ENCODE data around the gene FAM98C.
"Not testable (repeated sequence)": the region's sequence is repeated elsewhere in the genome, so short reads cannot be mapped to it uniquely, and the experiment has no call there.

The FAM98C gene

DNA sequence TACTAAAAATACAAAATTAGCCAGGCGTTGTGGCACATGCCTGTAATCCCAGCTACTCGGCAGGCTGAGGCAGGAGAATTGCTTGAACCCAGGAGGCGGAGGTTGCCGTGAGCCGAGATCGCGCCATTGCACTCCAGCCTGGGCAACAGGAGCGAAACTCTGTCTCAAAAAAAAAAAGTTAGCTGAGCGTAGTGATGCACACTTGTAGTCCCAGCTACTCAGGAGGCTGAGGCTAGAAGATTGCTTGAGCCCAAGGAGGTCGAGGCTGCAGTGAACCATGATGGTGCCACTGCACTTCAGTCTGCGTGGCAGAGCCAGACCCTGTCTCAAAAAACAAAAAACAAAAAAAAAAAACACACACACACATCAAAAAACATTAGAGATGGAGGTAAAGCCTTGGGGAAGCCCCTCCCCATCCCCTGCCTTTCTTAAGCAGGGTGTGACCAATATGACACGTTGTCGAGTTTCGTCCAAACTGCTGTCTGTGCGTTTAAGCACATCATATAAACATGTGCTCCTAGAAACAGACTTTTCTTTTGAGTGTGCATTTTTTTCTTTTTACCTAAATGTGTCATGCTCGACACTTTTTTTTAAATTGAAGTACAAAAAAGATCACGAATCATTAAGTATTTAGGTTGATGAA lies 24.3 kb downstream of the FAM98C start:
- DNase-seq (ENCODE audit: low spot score), result not testable (repeated sequence)

DNA sequence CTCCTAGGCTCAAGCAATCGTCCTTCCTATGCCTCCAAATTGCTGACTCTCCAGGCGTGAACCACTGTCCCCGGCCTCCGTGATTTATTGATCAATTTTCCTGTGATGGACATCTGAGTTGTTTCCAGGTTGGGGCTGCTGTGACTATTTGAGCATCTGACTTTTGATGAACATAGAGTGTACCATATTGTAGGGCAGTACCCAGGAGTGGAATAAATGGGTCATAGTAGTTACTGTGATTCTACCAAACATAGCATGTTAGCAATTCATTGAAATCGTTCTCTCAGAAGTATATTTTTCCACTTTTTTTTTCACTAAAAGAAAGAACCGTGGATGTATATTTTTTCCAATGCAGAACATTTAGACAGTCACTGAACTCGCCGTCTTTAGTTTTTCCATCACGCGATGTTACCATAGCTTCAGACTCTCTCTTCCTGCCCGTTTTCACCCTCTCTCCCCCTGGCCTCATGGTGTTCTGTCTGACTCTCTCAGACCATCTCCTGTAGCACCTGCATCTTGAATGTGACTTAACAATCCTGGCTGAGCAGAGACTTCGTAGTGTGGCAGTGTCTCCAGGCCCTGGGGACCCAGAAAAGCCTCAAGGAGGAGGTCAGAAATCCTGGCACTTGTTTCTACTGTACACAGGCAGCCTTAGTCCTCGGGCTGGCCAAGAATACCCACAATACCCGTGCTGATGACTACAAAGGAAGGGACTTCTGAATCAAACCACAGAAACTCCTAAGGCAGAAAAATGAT lies 26.3 kb downstream of the FAM98C start:
- DNase-seq (ENCODE audit: low spot score), result no peak

DNA sequence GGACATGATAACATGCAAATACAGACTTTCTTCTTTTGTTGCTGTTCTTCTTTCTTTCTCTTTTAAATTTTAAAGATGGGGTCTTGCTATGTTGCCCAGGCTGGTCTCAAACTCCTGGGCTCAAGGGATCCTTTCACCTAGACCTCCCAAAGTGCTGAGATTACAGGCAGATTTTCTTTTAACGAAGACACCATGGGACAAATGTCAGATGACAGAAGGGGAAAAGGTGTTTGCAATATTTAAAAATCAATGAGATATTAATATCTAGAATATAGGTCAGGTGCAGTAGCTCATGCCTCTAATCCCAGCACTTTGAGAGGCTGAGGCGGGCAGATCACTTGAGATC lies 26.9 kb downstream of the FAM98C start:
- DNase-seq (ENCODE audit: low spot score), result no peak

DNA sequence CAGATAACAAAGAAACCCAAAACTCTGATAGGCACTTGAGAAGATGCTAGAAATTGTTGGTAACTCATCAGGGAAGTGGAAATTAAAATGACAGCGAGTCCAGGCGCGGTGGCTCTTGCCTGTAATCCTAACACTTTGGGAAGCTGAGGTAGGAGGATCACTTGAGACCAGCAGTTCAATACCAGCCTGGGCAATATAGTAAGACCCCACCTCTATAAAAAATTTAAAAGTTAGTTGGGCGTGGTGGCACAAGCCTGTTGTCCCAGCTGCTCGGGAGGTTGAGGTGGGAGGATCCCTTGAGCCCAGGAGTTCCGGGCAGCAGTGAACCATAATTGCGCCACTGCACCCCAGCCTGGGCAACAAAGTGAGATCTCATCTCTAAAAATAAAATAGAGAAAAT lies 28.0 kb downstream of the FAM98C start:
- no peak for DNase-seq (ENCODE audit: low spot score)

DNA sequence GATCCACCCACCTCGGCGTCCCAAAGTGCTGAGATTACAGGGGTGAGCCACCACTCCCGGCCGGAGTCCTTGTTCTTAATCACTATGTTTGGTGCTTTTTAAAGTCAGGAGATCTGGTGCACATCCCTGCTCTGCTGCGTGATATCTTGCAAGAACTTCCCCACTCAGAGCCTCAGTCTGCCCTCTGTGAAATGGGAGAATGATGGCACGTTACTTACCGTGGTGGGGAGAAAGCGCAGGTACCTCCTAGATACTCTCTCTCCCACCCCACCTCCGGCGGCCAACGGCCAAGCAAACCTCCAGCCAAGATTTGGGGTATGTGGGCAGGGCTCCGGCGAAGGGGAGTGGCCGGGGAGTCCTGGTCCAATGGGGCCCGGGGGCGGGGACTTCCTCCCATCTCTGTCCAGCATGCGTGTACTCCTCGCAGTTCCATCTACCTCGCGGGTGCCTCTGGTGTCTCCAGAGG lies 30.4 kb downstream of the FAM98C start, which contains the start of gene RYR1:
RYR1 (plus strand) TSS at position 424 of the 466 bp plus-strand sequence. CDS start 139 bp downstream, outside the sequence.
- DNase-seq (ENCODE audit: low spot score), result no peak

DNA sequence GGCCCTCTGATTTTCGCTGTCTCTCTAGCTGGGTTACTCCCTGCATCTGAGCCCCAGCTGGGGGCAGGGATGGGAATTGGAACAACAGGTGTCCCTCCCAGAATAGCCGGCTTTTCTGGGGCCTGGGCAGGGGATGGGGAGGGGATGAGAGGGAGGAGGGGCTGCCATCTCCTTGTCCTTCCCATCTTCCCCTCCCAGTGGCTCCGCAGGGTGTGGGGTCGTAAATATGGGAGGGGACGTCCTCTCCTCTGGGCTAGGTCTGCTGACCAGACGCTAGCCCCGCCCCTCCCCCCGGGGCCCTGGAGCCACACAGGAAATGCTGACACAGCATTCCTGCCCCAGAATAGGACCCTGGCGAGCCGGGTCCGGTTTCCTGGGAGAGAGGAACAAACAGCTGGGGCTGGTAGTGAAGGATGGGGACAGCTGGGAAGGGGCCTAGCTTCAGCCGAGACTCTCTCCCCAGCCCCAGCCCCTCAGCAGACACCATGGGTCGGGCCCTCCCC lies 31.7 kb downstream of the FAM98C start:
- DNase-seq (ENCODE audit: low spot score), result no peak

DNA sequence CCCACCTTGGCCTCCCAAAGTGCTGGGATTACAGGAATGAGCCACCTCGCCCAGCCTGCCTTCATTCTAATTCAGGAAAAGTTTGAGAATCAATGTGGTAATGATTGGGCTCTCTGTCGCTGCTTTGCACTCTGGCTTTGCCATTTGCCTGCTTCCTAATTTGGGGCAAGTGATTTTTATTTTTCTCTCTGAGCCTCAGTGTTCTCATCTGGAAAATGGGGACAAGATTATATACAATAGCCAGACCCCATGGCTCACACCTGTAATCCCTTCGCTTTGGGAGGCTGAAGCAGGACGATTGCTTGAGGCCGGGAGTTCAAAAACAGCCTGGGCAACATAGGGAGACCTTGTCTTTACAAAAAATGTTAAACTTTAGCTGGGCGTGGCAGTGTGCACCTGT lies 34.4 kb downstream of the FAM98C start:
- DNase-seq (ENCODE audit: low spot score), result no peak

DNA sequence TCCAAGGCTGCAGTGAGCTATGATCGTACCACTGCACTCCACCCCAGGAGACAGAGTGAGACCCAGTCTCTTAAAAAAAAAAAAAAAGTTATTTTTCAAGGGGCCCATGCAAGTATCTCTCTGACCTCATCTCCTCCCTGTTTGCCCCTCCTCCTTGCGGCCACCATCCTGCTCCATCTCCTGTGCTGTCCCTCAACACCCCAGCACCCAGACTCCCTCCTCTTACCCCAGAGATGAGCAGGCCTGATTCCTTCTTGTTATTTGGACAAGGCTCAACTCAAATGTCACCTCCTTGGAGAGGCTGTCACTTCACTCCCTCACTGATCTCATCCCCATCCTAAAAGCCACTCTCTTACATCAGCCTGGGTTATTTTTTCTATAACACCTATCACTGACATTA lies 35.0 kb downstream of the FAM98C start:
- DNase-seq (ENCODE audit: low spot score), result no peak

DNA sequence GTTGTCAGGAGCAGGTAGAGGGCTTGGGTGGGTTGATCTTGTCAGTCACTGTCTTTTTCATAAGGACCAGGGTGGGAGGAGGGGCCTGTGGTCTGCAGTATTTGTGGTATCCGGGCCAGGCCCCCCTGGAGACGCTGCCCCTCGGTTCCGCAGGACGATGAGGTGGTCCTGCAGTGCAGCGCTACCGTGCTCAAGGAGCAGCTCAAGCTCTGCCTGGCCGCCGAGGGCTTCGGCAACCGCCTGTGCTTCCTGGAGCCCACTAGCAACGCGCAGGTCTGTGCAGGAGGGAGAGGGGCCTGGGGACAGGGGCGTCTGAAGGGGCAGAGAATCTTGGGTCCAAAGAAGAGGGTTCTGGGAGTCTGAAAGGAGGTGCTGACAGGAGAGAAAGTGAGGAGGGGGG lies 37.7 kb downstream of the FAM98C start:
- no peak for DNase-seq (ENCODE audit: low spot score)

DNA sequence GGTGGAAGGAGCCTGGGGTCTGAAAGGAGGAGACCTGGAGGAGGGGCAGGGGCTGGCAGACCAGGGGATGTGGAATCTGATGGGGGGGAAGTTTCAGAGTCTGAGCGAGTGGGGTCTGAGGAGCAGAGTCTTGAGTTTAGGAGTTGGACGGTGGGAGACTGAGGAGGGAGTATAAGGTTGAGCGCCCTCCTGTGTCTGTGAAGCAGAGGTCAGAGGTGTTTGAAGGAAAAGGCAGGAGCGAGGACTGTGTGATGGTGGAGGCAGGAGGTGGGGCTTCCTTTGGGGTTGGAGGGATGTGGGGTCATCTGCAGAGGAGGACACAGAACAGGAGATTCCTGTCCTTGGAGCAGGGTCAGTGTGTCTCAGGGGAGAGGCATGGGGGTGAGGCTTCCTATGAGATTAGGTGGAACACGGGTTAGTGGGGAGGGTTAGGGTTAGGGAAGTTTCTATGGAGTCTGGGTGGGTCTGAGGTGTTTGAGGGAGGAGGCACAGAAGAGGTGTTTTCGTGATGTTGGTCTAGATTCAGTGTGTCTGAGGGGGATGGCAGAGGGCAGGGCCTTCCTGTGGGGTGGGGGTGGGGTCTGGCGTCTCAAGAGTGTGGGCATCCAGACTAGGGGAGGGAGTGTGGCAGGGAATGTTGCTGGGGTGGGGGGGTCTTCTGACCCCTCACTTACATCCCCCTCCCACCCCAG lies 38.9 kb downstream of the FAM98C start:
- DNase-seq (ENCODE audit: low spot score), result no peak

DNA sequence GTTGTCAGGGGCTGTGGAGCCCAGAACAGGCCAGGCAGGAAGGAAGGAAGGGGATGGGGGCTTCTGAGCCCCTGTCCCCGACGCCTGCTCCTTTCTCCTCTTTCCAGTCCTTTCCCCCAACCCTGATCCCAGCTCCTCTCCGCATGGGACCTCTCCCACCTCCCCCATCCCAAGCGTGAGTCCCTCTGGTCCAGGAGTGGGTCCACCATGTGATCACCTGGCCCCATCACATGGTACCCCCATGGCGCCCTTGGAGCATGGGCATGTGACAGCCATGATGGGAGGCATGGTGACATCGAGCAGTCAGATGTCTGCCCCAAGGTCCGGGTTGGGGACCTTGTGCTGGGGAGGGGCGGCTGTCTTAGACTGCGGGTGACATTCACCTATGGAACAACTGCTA lies 39.8 kb downstream of the FAM98C start:
- DNase-seq (ENCODE audit: low spot score), result no peak

DNA sequence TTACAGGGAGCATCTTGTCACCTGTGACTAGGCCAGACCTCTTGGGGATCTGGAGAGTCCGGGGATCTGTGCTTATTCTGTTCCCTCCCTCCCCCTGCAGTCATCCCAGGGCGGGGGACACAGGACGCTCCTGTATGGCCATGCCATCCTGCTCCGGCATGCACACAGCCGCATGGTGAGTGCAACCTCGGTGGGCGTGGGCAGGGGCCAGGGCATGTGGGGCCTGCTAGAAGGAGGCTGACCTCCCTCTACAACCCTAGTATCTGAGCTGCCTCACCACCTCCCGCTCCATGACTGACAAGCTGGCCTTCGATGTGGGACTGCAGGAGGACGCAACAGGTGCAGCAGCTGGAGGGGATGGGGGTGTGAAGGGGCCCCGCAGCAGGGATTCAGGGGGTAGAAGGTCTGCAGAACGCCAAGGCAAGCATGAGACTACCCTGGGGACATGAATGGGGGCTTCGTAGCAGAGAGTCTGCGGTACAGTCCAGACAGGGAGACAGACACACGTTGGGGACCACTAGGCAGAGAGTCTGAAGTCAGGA lies 40.6 kb downstream of the FAM98C start:
- DNase-seq (ENCODE audit: low spot score), result no peak

DNA sequence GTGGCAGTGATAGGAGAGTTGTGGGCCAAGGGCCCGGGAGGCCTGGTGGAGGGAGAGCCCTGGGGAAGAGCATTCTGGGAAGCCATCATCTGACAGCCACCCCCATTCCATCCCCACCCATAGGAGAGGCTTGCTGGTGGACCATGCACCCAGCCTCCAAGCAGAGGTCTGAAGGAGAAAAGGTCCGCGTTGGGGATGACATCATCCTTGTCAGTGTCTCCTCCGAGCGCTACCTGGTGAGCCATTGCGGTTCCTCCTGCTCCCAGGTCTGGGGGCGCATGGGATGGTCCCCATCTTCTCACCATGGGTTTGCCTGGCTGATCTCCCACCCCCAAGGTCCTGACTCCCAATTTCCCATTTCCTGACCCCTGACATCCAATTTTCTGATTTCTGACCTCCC lies 41.1 kb downstream of the FAM98C start:
- no peak for DNase-seq (ENCODE audit: low spot score)

DNA sequence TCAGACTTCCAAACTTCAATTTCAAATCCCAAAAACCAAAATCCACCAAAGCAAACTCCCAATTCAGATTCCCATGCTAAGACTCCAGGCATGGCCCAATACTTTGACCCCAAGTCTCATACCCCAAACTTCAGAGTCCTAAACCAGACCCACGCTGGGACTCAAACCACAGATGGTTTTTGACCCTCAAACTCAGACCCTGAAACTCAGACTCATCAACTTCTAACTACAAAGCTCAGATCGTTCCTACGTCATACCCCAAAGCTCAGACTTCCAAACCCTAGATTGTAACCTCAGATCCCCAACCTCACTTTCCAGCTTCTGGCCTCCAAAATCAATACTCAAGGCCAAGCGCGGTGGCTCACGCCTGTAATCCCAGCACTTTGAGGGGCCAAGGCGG lies 42.5 kb downstream of the FAM98C start:
- DNase-seq (ENCODE audit: low spot score), result no peak

DNA sequence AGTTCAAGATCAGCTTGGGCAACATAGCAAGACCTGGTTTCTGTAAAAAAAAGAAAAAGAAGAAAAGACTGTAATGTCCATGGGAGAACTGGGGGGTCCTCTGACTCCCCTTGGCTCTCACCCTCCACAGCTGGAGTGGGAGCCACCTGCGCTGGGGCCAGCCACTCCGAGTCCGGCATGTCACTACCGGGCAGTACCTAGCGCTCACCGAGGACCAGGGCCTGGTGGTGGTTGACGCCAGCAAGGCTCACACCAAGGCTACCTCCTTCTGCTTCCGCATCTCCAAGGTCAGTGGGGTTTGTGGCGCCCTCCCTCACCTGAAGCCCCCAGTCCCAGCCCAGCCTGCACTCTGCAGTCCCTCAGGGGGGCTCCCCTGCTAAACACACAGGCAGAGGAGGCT lies 45.3 kb downstream of the FAM98C start:
- DNase-seq (ENCODE audit: low spot score), result no peak

DNA sequence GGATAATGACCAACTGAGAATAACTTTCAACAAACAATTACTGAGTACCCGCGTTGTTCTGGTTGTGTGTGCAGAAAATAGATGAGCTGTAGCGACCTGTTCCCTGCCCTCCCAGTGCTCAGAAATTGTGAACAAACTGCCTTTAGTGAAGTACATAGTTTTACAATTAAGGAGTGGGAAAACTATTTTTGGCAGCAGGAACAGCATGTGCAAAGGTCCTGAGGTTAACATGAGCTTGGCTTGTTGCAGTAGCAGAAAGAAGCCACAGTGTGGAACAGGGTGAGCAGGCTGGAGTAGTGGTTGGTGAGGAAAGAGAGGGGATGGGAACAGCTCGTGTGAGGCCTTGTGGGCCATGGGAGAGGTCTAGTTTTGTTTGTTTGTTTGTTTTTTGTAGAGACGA lies 46.6 kb downstream of the FAM98C start:
- no peak for DNase-seq (ENCODE audit: low spot score)

DNA sequence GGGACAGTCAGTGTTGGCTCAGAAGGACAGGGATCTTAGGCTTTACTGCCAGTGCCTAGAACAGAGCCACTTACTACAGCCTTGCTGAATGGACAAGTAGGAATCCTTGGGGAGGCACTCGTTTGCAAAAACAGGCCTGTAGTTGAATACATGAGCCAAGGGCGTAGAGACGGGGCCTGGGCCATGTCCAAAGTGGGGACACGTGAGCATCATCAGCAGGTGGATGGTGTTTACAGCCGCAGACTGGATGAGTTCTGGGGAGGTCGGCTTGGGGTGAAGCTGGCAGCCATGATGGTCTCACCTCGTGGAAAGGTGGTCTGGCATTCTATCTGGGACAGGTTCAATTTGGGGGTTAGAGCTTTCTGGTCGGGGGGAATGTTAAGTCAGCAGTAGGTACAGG lies 48.1 kb downstream of the FAM98C start:
- no peak for DNase-seq (ENCODE audit: low spot score)

DNA sequence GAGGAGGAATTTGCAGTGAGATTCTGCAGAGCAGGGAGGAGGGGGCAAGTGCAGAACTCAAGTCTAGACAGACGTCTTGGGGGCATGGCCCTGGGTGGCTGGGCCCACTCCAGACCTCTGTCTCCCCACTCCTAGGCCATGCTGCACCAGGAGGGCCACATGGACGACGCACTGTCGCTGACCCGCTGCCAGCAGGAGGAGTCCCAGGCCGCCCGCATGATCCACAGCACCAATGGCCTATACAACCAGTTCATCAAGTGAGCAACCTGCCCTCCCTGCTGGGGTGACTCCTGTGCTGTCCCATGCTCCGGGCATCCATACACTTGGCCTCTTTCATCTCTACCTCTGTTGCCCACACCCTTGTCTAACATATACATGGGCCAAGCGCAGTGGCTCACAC lies 48.7 kb downstream of the FAM98C start:
- DNase-seq (ENCODE audit: low spot score), result no peak

DNA sequence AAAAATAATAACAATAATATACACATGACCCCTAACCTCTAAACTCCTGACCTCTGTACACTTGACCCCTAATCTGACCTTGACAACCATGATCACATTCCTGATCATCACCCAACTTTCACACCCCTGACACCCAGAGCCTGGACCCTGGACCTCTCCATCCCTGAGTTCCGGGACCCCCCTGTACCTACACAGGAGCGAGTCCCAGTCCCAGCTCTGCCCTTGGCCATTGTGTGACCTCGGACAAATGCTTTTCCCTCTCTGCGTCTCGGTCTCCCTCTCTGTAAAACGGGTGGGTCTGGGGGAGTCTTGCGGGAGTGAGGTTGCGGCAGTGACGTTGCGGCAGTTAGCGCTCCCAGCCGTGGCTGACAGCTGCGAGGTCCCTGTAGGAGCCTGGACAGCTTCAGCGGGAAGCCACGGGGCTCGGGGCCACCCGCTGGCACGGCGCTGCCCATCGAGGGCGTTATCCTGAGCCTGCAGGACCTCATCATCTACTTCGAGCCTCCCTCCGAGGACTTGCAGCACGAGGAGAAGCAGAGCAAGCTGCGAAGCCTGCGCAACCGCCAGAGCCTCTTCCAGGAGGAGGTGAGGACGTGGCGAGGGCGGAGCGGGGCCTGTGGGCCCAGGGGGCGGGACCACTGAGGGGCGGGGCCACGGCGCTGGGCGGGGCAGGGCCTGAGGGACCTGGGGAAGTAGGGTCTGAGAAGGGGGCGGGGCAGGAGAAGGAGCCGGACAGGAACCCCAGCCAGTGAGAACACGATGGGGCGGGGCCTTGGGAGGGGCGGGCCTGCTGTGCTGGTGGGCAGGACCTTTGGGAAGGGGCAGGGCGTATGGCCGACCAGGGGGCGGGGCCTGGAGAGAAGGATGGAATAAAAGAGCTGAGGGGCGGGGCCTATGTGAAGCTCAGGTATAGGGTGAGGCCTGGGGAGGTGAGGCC lies 49.8 kb downstream of the FAM98C start:
- DNase-seq (ENCODE audit: low spot score), result no peak

DNA sequence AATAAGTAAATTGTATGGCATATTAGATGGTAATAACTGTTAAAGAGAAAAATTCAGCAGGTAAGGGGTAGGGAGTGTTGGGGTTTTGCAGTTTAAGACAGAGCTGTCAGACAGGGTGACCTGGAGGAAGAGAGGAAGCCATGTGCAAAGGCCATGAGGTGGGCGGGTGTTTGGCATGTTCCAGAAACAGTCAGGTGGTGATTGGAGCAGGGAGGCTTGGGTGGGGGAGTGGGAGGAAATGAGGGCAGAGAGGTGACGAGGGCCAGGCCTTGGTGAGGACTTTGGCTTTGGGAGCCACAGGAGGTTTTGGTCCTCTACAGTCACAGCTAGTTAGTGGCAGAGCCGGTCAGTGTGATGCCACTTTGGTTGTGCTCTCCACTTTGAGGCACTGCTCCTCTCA lies 50.7 kb downstream of the FAM98C start:
- no peak for DNase-seq (ENCODE audit: low spot score)

DNA sequence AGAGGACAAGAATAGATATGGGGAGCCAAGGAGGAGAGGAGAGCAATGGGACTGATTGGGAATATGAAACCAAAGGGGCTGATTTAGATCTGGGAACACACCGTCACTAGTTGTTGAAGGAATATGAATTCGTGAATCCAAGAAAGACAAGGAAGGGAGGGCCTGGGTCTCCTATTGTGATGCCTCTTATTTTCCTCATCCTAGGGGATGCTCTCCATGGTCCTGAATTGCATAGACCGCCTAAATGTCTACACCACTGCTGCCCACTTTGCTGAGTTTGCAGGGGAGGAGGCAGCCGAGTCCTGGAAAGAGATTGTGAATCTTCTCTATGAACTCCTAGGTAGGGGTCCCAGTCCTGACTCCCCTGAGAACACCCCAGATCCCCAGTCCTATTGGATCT lies 52.1 kb downstream of the FAM98C start:
- DNase-seq (ENCODE audit: low spot score), result no peak

DNA sequence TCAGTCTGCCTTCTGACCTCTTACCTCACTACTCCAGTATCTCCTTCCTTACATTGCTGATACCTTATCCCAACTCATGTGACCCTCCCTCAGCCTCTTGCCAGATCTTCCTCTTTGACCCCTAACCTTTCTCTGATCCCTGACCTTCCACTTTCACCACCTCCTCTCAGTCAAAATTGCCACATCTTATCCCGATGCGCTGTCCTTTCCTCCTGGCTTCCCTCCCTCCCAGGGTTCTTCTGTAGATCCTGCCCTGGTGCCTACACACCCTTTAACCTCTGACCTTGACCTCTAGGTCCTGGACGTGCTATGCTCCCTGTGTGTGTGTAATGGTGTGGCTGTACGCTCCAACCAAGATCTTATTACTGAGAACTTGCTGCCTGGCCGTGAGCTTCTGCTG lies 54.3 kb downstream of the FAM98C start:
- no peak for DNase-seq (ENCODE audit: low spot score)
